ENCODE measurements around the gene PTPRR. TPM values are rescaled to one million over a fixed set of nuclear protein-coding genes. Genes with fewer than 3 reads are reported as not detected.

PTPRR gene
- total and polyA plus RNA-seq, 10 donors: 0.41 to 2.7 (median 1.5) TPM

- Histone ChIP-seq H3K9me3 (no peaks in the 10 kb centered on the region), H3K27ac (peak overlapping the region in 1 of 8 donors; percentile 6)
- no peak for DNase-seq
Observed at GRCh38 chr12:70854138-70854537, 66.4 kb downstream of the PTPRR start.

GRCh38 chr12:70853326-70853725 lies 67.2 kb downstream of the PTPRR start:
- intact Hi-C loops (cut with DNase I; ENCODE audit: low total_unique reads): no loop called here
- WGBS, 5 donors: 65 to 85% (median 71%) methylated on average over 3 of the region's 3 CpGs

More at GRCh38 chr12:70854138-70854537, 66.4 kb downstream of the PTPRR start:
- no peak for TF ChIP-seq POLR2AphosphoS5 (IDR thresholded peaks at IDR 0.05)
- TF ChIP-seq CTCF (IDR thresholded peaks at IDR 0.05 in 8 of 11, conservative IDR thresholded peaks at IDR 0.05 in 3 of 11): no peak
- no peak for TF ChIP-seq POLR2A (IDR thresholded peaks at IDR 0.05)
- Histone ChIP-seq H3K4me1 (peaks cover 0 to 9% (median 0%) of the 10 kb centered on the region in 6 donors), H3K27me3 (replicated peaks in 1 of 7) (no peaks in the 10 kb centered on the region), H3K36me3 (no peaks in the 10 kb centered on the region), H3K4me3 (no peak overlapping the region)
- WGBS, 5 donors: 54 to 67% (median 56%) methylated on average over 3 of the region's 3 CpGs
- intact Hi-C loops (cut with DNase I; ENCODE audit: low total_unique reads): no loop called here

GRCh38 chr12:70852416-70853150 lies 68.0 kb downstream of the PTPRR start:
- H3K27ac ChIP-seq: no peak overlapping the region
- intact Hi-C loops (cut with DNase I; ENCODE audit: low total_unique reads): no loop called here
- no peak for DNase-seq
- no peak overlapping the region for H3K4me3 ChIP-seq
- H3K27me3 ChIP-seq (replicated peaks in 1 of 7): no peaks in the 10 kb centered on the region
- no peaks in the 10 kb centered on the region for H3K9me3 ChIP-seq
- H3K4me1 ChIP-seq: peaks cover 0 to 9% (median 0%) of the 10 kb centered on the region in 6 donors
- 77 to 92% (median 83%) methylated on average over 7 of the region's 7 CpGs for WGBS, 5 donors
- no peaks in the 10 kb centered on the region for H3K36me3 ChIP-seq
- no peak for TF ChIP-seq POLR2A (IDR thresholded peaks at IDR 0.05)
- no peak for TF ChIP-seq CTCF (IDR thresholded peaks at IDR 0.05 in 8 of 11, conservative IDR thresholded peaks at IDR 0.05 in 3 of 11)
- TF ChIP-seq POLR2AphosphoS5 (IDR thresholded peaks at IDR 0.05): no peak

More at GRCh38 chr12:70853326-70853725, 67.2 kb downstream of the PTPRR start:
- TF ChIP-seq POLR2AphosphoS5 (IDR thresholded peaks at IDR 0.05) (no peak), CTCF (IDR thresholded peaks at IDR 0.05 in 8 of 11, conservative IDR thresholded peaks at IDR 0.05 in 3 of 11) (no peak), POLR2A (IDR thresholded peaks at IDR 0.05) (no peak)
- Histone ChIP-seq H3K4me3 (no peak overlapping the region), H3K36me3 (no peaks in the 10 kb centered on the region), H3K27me3 (replicated peaks in 1 of 7) (no peaks in the 10 kb centered on the region), H3K4me1 (peaks cover 0 to 9% (median 0%) of the 10 kb centered on the region in 6 donors), H3K9me3 (no peaks in the 10 kb centered on the region), H3K27ac (peak overlapping the region in 1 of 8 donors; percentile 6)
- DNase-seq: no peak

GRCh38 chr12:70849265-70849960 lies 71.1 kb downstream of the PTPRR start:
- TF ChIP-seq CTCF (IDR thresholded peaks at IDR 0.05 in 8 of 11, conservative IDR thresholded peaks at IDR 0.05 in 3 of 11): peak in 1 of 11 experiments; percentile 23
- no peak for TF ChIP-seq POLR2AphosphoS5 (IDR thresholded peaks at IDR 0.05)
- TF ChIP-seq POLR2A (IDR thresholded peaks at IDR 0.05): no peak
- intact Hi-C loops (cut with DNase I; ENCODE audit: low total_unique reads): no loop called here
- no peak overlapping the region for H3K27ac ChIP-seq
- H3K27me3 ChIP-seq (replicated peaks in 1 of 7): no peaks in the 10 kb centered on the region
- no peaks in the 10 kb centered on the region for H3K36me3 ChIP-seq
- 44 to 54% (median 49%) methylated on average over 3 of the region's 3 CpGs for WGBS, 5 donors
- DNase-seq: no peak
- no peaks in the 10 kb centered on the region for H3K9me3 ChIP-seq
- peaks cover 0 to 9% (median 0%) of the 10 kb centered on the region in 6 donors for H3K4me1 ChIP-seq
- H3K4me3 ChIP-seq: no peak overlapping the region
